ENCODE results near the gene AP1S3.

DNA sequence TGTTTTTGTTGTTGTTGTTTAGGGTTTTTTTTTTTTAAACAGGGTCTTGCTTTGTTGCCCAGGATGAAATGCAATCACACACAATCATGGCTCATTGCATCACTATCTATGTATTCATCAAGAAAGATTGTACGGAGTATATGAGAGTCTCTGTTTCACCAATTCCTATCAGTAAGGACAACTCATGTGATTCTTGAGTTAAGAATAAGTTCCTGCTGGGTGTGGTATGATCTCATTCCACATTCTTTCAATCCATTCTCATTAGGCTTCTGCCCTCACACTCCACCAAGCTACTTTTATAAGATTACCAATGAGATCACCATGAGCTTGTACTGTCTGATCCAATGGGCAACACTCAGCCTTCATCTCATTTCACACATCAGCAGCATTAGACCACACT lies 9.1 kb upstream of the AP1S3 start:
- TF ChIP-seq, protein P1, sequence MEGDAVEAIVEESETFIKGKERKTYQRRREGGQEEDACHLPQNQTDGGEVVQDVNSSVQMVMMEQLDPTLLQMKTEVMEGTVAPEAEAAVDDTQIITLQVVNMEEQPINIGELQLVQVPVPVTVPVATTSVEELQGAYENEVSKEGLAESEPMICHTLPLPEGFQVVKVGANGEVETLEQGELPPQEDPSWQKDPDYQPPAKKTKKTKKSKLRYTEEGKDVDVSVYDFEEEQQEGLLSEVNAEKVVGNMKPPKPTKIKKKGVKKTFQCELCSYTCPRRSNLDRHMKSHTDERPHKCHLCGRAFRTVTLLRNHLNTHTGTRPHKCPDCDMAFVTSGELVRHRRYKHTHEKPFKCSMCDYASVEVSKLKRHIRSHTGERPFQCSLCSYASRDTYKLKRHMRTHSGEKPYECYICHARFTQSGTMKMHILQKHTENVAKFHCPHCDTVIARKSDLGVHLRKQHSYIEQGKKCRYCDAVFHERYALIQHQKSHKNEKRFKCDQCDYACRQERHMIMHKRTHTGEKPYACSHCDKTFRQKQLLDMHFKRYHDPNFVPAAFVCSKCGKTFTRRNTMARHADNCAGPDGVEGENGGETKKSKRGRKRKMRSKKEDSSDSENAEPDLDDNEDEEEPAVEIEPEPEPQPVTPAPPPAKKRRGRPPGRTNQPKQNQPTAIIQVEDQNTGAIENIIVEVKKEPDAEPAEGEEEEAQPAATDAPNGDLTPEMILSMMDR (IDR thresholded peaks at IDR 0.05; ENCODE audit: insufficient read depth, low read depth, low read length), result no peak
- no peak for TF ChIP-seq EZH2 (IDR thresholded peaks at IDR 0.05; ENCODE audit: insufficient read depth, low read length)

All from astrocyte (in vitro differentiated cells and primary cell).